Smooth muscle cell (in vitro differentiated cells): ENCODE measurements around the gene TMEM82. TPM values are rescaled to one million over a fixed set of nuclear protein-coding genes. Genes with fewer than 3 reads are reported as not detected.

Source experiments
- DNase-seq: peaks from one replicate; lab custom pipeline; 2025; ENCODE audit not compliant: unreplicated experiment; lab: John Stamatoyannopoulos, UW
- H2AFZ ChIP-seq: fragments of 200-600 bp; sonication (generic); 2 replicates; pipeline ENCODE4 v1.6.0; 2016; ENCODE audit warnings: antibody characterized with exemption, low read depth, mild to moderate bottlenecking
- H3F3A ChIP-seq: fragments of 200-600 bp; sonication (generic); 2 replicates; pipeline ENCODE4 v1.6.0; 2017; ENCODE audit warnings: antibody characterized with exemption, low read depth
- H3K27ac ChIP-seq: fragments of 200-600 bp; sonication (generic); 2 replicates; pipeline ENCODE4 v1.5.1; 2016; ENCODE audit warnings: low read depth, mild to moderate bottlenecking
- H3K27me3 ChIP-seq: fragments of 200-600 bp; sonication (generic); 2 replicates; pipeline ENCODE4 v1.6.1; 2016; ENCODE audit warnings: low read depth, mild to moderate bottlenecking
- H3K36me3 ChIP-seq: fragments of 200-600 bp; sonication (generic); 2 replicates; pipeline ENCODE4 v1.5.1; 2016; ENCODE audit warnings: low read depth
- H3K4me1 ChIP-seq: fragments of 200-600 bp; sonication (generic); 2 replicates; pipeline ENCODE4 v1.5.1; 2016; ENCODE audit warnings: low read depth
- H3K4me2 ChIP-seq: fragments of 200-600 bp; sonication (generic); 2 replicates; pipeline ENCODE4 v1.6.0; 2016; ENCODE audit warnings: mild to moderate bottlenecking
- H3K4me3 ChIP-seq: fragments of 200-600 bp; sonication (generic); 2 replicates; pipeline ENCODE4 v1.5.1; 2016; ENCODE audit warnings: mild to moderate bottlenecking
- H3K79me2 ChIP-seq: fragments of 200-600 bp; sonication (generic); 2 replicates; pipeline ENCODE4 v1.6.0; 2016; ENCODE audit warnings: low read depth, mild to moderate bottlenecking
- H3K9ac ChIP-seq: fragments of 200-600 bp; sonication (generic); 2 replicates; pipeline ENCODE4 v1.6.0; 2016; ENCODE audit warnings: low read depth
- H3K9me3 ChIP-seq: fragments of 200-600 bp; sonication (generic); replicated peaks from 2 replicates; pipeline ENCODE4 v1.5.1; 2016; ENCODE audit warnings: low read depth
- H4K20me1 ChIP-seq: fragments of 200-600 bp; sonication (generic); 2 replicates; pipeline ENCODE4 v1.6.0; 2016; ENCODE audit warnings: low read depth
- CTCF ChIP-seq: fragments of 200-600 bp; sonication (generic); IDR thresholded peaks from 2 replicates; pipeline ENCODE4 v1.5.1; 2017; ENCODE audit warnings: borderline replicate concordance, mild to moderate bottlenecking, antibody characterized with exemption; ENCODE audit not compliant: insufficient read depth, poor library complexity, severe bottlenecking
- WGBS: methylation state at CpG from one replicate; pipeline ENCODE4 v1.1.7; 2016; ENCODE audit warnings: low lambda C conversion rate; 5-methylcytosine and 5-hydroxymethylcytosine counted together
- polyA plus RNA-seq: library from polyadenylated mRNA; unstranded; fragments of >200 nt; fragmentation: Nextera tagmentation; extraction: Ambion mirVana; gene quantifications from 2 replicates; pipeline ENCODE4 v1.2.1, GENCODE V29; 2016
- total RNA-seq: library from RNA; depleted of rRNA; stranded (reverse); fragments of >200 nt; gene quantifications from 2 replicates; pipeline ENCODE4 v1.2.3, GENCODE V29; 2014

TMEM82 gene
- total and polyA plus RNA-seq, 2 experiments from 2014 or later: not detected

GRCh38 chr1:15722836-15723532 lies 19.3 kb upstream of the TMEM82 start:
- Histone ChIP-seq H3K9ac (no peak overlapping the region), H3K79me2 (no peaks in the 10 kb centered on the region), H3K4me3 (no peak overlapping the region), H3K36me3 (no peaks in the 10 kb centered on the region), H3K27me3 (no peaks in the 10 kb centered on the region), H3K9me3 (no peaks in the 10 kb centered on the region), H3K4me1 (no peaks in the 10 kb centered on the region), H4K20me1 (peaks cover 9% of the 10 kb centered on the region), H3F3A (no peaks in the 10 kb centered on the region), H3K4me2 (no peak overlapping the region), H2AFZ (no peak overlapping the region), H3K27ac (no peak overlapping the region)
- no peak for DNase-seq
- no peak for TF ChIP-seq CTCF
- WGBS: 90% methylated on average over 13 of the region's 13 CpGs

- H3K9ac ChIP-seq: no peak overlapping the region
- no peak for TF ChIP-seq CTCF
- H3K36me3 ChIP-seq: no peaks in the 10 kb centered on the region
- H3K4me3 ChIP-seq: no peak overlapping the region
- H3K27me3 ChIP-seq: no peaks in the 10 kb centered on the region
- no peaks in the 10 kb centered on the region for H3K4me1 ChIP-seq
- H3K79me2 ChIP-seq: no peaks in the 10 kb centered on the region
- no peak for DNase-seq
- 89% methylated on average over 20 of the region's 20 CpGs for WGBS
- H3K4me2 ChIP-seq: no peak overlapping the region
- peaks cover 6% of the 10 kb centered on the region for H4K20me1 ChIP-seq
- no peak overlapping the region for H2AFZ ChIP-seq
- no peaks in the 10 kb centered on the region for H3F3A ChIP-seq
- H3K27ac ChIP-seq: no peak overlapping the region
- no peaks in the 10 kb centered on the region for H3K9me3 ChIP-seq
These were observed 18.6 kb upstream of the TMEM82 start for GRCh38 chr1:15723631-15724246.

DNA sequence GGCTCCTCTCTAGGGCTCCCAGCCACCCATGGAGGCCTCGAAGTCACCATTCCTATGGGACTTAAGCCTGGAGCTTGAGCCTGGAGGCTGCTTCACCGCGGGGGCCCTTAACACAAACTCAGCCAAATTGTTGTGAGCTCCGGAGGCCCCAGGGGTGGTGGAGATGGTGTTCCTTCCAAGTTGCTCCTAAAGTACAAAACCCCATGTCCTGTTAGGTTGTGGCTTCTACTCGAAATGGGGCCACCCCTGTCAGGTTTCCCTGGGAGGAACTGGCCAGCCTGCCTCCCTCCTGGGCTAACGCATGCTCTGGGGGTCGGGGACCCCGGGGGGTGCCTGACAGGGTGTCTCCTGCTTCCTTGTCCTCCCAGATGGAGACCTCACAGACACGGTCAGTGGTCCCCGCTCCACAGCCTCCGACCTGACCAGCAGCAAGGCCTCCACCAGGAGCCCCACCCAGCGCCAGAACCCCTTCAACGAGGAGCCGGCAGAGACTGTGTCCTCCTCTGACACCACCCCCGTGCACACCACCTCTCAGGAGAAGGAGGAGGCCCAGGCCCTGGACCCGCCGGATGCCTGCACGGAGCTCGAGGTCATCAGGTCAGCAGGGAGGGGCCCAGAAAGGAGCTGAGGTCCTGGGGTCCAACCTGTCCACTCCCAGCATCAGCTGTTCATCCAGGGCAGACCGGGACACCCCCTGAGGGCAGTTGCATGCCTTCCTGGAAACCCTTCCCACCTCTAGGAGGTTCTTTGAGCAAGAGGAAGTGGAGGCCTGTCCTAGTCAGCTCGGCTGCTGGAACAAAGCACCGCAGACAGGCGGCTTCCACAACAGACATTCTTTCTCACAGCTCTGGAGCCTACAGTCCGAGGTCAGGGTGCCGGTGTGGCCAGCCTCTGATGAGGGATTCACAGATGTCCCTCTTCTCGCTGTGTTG lies 17.1 kb upstream of the TMEM82 start:
- Histone ChIP-seq H3K27ac (no peak overlapping the region), H4K20me1 (peaks cover 6% of the 10 kb centered on the region), H3K4me1 (no peaks in the 10 kb centered on the region), H3K4me3 (no peak overlapping the region), H3K79me2 (no peaks in the 10 kb centered on the region), H3K4me2 (no peak overlapping the region), H3K9me3 (no peaks in the 10 kb centered on the region), H3F3A (no peaks in the 10 kb centered on the region), H3K27me3 (no peaks in the 10 kb centered on the region), H3K36me3 (no peaks in the 10 kb centered on the region), H2AFZ (no peak overlapping the region), H3K9ac (no peak overlapping the region)
- 86% methylated on average over 26 of the region's 26 CpGs for WGBS
- no peak for TF ChIP-seq CTCF
- DNase-seq: no peak
